Keratinocyte (primary cell): ENCODE results near the gene TXNDC17.

Source experiments
- EZH2 ChIP-seq: IDR thresholded peaks from one replicate; pipeline ENCODE4 v1.6.1; 2012; ENCODE audit warnings: inconsistent platforms, mild to moderate bottlenecking, low read length, moderate library complexity
- TF ChIP-seq, protein P1 (sequence below), 3 experiments: IDR thresholded peaks in 1 of 3; conservative IDR thresholded peaks in 1 of 3; optimal IDR thresholded peaks in 1 of 3; 2 replicates in 2 of 3; 3 replicates in 1 of 3; pipeline versions ENCODE3 to v1.5.1; 2011; ENCODE audit warnings: low read length in 3 of 3, mild to moderate bottlenecking in 3 of 3, moderate library complexity in 2 of 3, control low read depth in 1 of 3, inconsistent platforms in 1 of 3; ENCODE audit not compliant: insufficient read depth in 2 of 3; ENCODE audit errors: extremely low read depth in 1 of 3

DNA sequence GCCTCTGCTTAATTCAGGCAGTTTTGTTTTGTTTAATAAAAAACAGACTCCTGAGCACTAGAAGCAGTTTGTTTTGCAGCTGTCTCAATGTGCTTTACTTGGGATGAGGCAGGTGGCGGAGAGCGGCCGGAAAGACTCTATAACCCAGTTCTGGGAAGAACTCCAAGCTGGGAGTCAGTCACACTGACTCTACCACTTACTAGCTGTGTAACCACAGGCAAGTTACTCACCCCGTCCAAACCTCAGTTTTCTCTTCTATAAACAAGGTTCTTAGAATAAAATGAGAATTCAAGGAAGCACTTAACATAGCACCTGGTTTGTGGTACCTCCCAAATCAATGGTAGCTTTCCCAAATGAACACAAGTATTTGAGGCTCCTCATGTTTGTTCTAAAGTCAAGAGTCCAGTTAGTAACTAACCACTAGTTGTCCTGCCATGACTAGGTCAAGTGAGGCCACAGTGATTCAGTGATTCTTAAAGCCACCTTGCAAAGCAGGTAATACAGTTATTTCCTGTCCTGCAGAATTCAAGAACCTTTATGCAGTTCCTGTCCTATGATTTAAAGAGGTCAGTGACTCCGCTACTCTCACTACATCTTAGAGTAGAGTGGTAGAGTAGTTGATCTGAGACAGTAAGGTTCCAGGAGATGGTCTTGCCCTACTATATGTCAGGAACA is 2.7 kb downstream of the TXNDC17 start:
- TF ChIP-seq, protein P1, sequence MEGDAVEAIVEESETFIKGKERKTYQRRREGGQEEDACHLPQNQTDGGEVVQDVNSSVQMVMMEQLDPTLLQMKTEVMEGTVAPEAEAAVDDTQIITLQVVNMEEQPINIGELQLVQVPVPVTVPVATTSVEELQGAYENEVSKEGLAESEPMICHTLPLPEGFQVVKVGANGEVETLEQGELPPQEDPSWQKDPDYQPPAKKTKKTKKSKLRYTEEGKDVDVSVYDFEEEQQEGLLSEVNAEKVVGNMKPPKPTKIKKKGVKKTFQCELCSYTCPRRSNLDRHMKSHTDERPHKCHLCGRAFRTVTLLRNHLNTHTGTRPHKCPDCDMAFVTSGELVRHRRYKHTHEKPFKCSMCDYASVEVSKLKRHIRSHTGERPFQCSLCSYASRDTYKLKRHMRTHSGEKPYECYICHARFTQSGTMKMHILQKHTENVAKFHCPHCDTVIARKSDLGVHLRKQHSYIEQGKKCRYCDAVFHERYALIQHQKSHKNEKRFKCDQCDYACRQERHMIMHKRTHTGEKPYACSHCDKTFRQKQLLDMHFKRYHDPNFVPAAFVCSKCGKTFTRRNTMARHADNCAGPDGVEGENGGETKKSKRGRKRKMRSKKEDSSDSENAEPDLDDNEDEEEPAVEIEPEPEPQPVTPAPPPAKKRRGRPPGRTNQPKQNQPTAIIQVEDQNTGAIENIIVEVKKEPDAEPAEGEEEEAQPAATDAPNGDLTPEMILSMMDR (optimal IDR thresholded peaks at IDR 0.05 in 1 of 3, IDR thresholded peaks at IDR 0.05 in 1 of 3, conservative IDR thresholded peaks at IDR 0.05 in 1 of 3; ENCODE audit: extremely low read depth in 1 of 3, insufficient read depth in 2 of 3, low read length in 3 of 3) = no peak
- no peak for TF ChIP-seq EZH2
